H9 (cell line): ENCODE data around the gene RGSL1. TPM values are rescaled to one million over a fixed set of nuclear protein-coding genes. Genes with fewer than 3 reads are reported as not detected.

Experiments
- DNase-seq: peaks from one replicate; pipeline ENCODE4 v3.0.0-alpha.2; 2017
- H2AFZ ChIP-seq: one replicate; pipeline ENCODE4 v1.6.1; 2013; ENCODE audit warnings: mild to moderate bottlenecking, low read length, control low read depth, moderate library complexity
- H2AK5ac ChIP-seq: 2 replicates; pipeline ENCODE4 v1.6.1; 2013; ENCODE audit warnings: low read length, control low read depth, mixed read lengths; ENCODE audit not compliant: insufficient read length
- H2BK120ac ChIP-seq: one replicate; pipeline ENCODE4 v1.6.1; 2013; ENCODE audit warnings: low read depth, mild to moderate bottlenecking, low read length, control low read depth, inconsistent platforms; ENCODE audit not compliant: poor library complexity, severe bottlenecking
- H2BK12ac ChIP-seq: 2 replicates; pipeline ENCODE4 v1.6.1; 2013; ENCODE audit warnings: low read length, control low read depth, mixed read lengths, low read depth; ENCODE audit not compliant: insufficient read length
- H2BK15ac ChIP-seq: 2 replicates; pipeline ENCODE4 v1.6.1; 2013; ENCODE audit warnings: low read depth, low read length, control low read depth
- H2BK20ac ChIP-seq: one replicate; pipeline ENCODE4 v1.6.1; 2013; ENCODE audit warnings: low read depth, mild to moderate bottlenecking, low read length, control low read depth, inconsistent platforms; ENCODE audit not compliant: poor library complexity, severe bottlenecking
- H2BK5ac ChIP-seq: 2 replicates; pipeline ENCODE4 v1.6.1; 2013; ENCODE audit warnings: low read length, control low read depth, mixed read lengths; ENCODE audit not compliant: insufficient read length
- H3K14ac ChIP-seq: 2 replicates; pipeline ENCODE4 v1.6.1; 2013; ENCODE audit warnings: low read length, control low read depth; ENCODE audit not compliant: insufficient read depth
- H3K18ac ChIP-seq: 2 replicates; pipeline ENCODE4 v1.6.1; 2013; ENCODE audit warnings: low read depth, mild to moderate bottlenecking, mixed read lengths, low read length, control low read depth; ENCODE audit not compliant: insufficient read length
- H3K23ac ChIP-seq: 2 replicates; pipeline ENCODE4 v1.6.1; 2013; ENCODE audit warnings: low read length, control low read depth, mixed read lengths, low read depth; ENCODE audit not compliant: insufficient read length
- H3K23me2 ChIP-seq: 2 replicates; pipeline ENCODE4 v1.6.1; 2013; ENCODE audit warnings: low read depth, mild to moderate bottlenecking, mixed read lengths, low read length, control low read depth; ENCODE audit not compliant: insufficient read length, poor library complexity, severe bottlenecking
- H3K27ac ChIP-seq: 2 replicates; pipeline ENCODE4 v1.5.1; 2013; ENCODE audit warnings: low read length, control low read depth, mixed read lengths, low read depth; ENCODE audit not compliant: insufficient read length
- H3K27me3 ChIP-seq: 2 replicates; pipeline ENCODE4 v1.6.1; 2013; ENCODE audit warnings: low read length, control low read depth, inconsistent platforms; ENCODE audit not compliant: insufficient read depth
- H3K4ac ChIP-seq: 2 replicates; pipeline ENCODE4 v1.6.1; 2013; ENCODE audit warnings: low read depth, mild to moderate bottlenecking, control low read depth, inconsistent platforms, low read length, moderate library complexity
- H3K4me1 ChIP-seq: 2 replicates; pipeline ENCODE4 v1.6.1; 2013; ENCODE audit warnings: low read length, control low read depth, inconsistent platforms; ENCODE audit not compliant: insufficient read depth
- H3K4me2 ChIP-seq: 2 replicates; pipeline ENCODE4 v1.6.1; 2013; ENCODE audit warnings: low read length, control low read depth, mixed read lengths; ENCODE audit not compliant: insufficient read length, insufficient read depth
- H3K56ac ChIP-seq: 2 replicates; pipeline ENCODE4 v1.6.1; 2013; ENCODE audit warnings: low read depth, mild to moderate bottlenecking, mixed read lengths, low read length, control low read depth; ENCODE audit not compliant: insufficient read length
- H3K79me1 ChIP-seq: 2 replicates; pipeline ENCODE4 v1.6.1; 2013; ENCODE audit warnings: low read depth, mild to moderate bottlenecking, moderate library complexity, low read length, control low read depth, inconsistent platforms; ENCODE audit not compliant: insufficient read depth, poor library complexity, severe bottlenecking
- H3K79me2 ChIP-seq: 2 replicates; pipeline ENCODE4 v1.6.1; 2013; ENCODE audit warnings: low read length, control low read depth, inconsistent platforms; ENCODE audit not compliant: insufficient read depth
- H3K9ac ChIP-seq: 2 replicates; pipeline ENCODE4 v1.6.1; 2013; ENCODE audit warnings: low read length, control low read depth, mixed read lengths; ENCODE audit not compliant: insufficient read length; ENCODE audit errors: extremely low read depth
- H3K9me3 ChIP-seq: one replicate; pipeline ENCODE4 v1.6.1; 2013; ENCODE audit warnings: low read depth, low read length, inconsistent platforms; ENCODE audit not compliant: control insufficient read depth
- H3T11ph ChIP-seq: one replicate; pipeline ENCODE4 v1.6.1; 2013; ENCODE audit warnings: mild to moderate bottlenecking, low read length, control low read depth, inconsistent platforms
- H4K20me1 ChIP-seq: one replicate; pipeline ENCODE4 v1.6.1; 2013; ENCODE audit not compliant: control insufficient read depth, insufficient read length, insufficient read depth
- H4K5ac ChIP-seq: 2 replicates; pipeline ENCODE4 v1.6.1; 2013; ENCODE audit warnings: low read depth, mild to moderate bottlenecking, mixed read lengths, low read length, control low read depth; ENCODE audit not compliant: insufficient read length
- H4K8ac ChIP-seq: replicated peaks from 2 replicates; pipeline ENCODE4 v1.6.1; 2013; ENCODE audit warnings: low read length, control low read depth, mixed read lengths, low read depth; ENCODE audit not compliant: insufficient read length
- H4K91ac ChIP-seq: 2 replicates; pipeline ENCODE4 v1.6.1; 2013; ENCODE audit warnings: low read depth, mild to moderate bottlenecking, moderate library complexity, mixed read lengths, low read length, control low read depth; ENCODE audit not compliant: insufficient read length
- H3K27ac Mint-ChIP-seq, 3 experiments: 2 replicates in 2 of 3; 3 replicates in 1 of 3; pipeline ENCODE4 v1.8.0; 2020 to 2021; ENCODE audit warnings: mixed read lengths in 3 of 3, mild to moderate bottlenecking in 1 of 3, moderate library complexity in 1 of 3
- H3K27me3 Mint-ChIP-seq: 2 replicates; pipeline ENCODE4 v1.8.0; 2021; ENCODE audit warnings: low read depth, mild to moderate bottlenecking, moderate library complexity, mixed read lengths
- H3K36me3 Mint-ChIP-seq, 3 experiments: 2 replicates in 2 of 3; 3 replicates in 1 of 3; pipeline ENCODE4 v1.8.0; 2020 to 2021; ENCODE audit warnings: low read depth in 3 of 3, mixed read lengths in 3 of 3; ENCODE audit not compliant: insufficient read depth in 1 of 3
- H3K4me1 Mint-ChIP-seq, 2 experiments: 2 replicates each; pipeline ENCODE4 v1.8.0; 2020; ENCODE audit warnings: mixed read lengths in 2 of 2
- H3K4me3 Mint-ChIP-seq, 2 experiments: 2 replicates in 1 of 2; 3 replicates in 1 of 2; pipeline ENCODE4 v1.8.0; 2020 to 2021; ENCODE audit warnings: mild to moderate bottlenecking in 2 of 2, mixed read lengths in 2 of 2, moderate library complexity in 1 of 2
- H3K9me3 Mint-ChIP-seq, 2 experiments: 2 replicates in 1 of 2; 3 replicates in 1 of 2; pipeline ENCODE4 v1.8.0; 2020; ENCODE audit warnings: mild to moderate bottlenecking in 2 of 2, mixed read lengths in 2 of 2, moderate library complexity in 1 of 2
- WGBS: extraction: QIAGEN DNeasy Blood & Tissue Kit; methylation state at CpG from one replicate; pipeline ENCODE4 v1.1.7; 2013; ENCODE audit warnings: missing lambda C conversion rate, low lambda C conversion rate, mixed read lengths; ENCODE audit not compliant: insufficient read length; ENCODE audit errors: extremely low coverage; 5-methylcytosine and 5-hydroxymethylcytosine counted together
- total RNA-seq: library from RNA; stranded (reverse); gene quantifications from 2 replicates; pipeline ENCODE4 v1.2.1, GENCODE V29; 2021
- TF ChIP-seq, protein P1 (sequence below): fragments of 200-600 bp; sonication (generic); conservative IDR thresholded peaks from 3 replicates; pipeline ENCODE4 v1.8.0; 2021; ENCODE audit warnings: antibody characterized with exemption, mild to moderate bottlenecking

The RGSL1 gene
- total RNA-seq, 1 experiment from 2014 or later = not detected

DNA sequence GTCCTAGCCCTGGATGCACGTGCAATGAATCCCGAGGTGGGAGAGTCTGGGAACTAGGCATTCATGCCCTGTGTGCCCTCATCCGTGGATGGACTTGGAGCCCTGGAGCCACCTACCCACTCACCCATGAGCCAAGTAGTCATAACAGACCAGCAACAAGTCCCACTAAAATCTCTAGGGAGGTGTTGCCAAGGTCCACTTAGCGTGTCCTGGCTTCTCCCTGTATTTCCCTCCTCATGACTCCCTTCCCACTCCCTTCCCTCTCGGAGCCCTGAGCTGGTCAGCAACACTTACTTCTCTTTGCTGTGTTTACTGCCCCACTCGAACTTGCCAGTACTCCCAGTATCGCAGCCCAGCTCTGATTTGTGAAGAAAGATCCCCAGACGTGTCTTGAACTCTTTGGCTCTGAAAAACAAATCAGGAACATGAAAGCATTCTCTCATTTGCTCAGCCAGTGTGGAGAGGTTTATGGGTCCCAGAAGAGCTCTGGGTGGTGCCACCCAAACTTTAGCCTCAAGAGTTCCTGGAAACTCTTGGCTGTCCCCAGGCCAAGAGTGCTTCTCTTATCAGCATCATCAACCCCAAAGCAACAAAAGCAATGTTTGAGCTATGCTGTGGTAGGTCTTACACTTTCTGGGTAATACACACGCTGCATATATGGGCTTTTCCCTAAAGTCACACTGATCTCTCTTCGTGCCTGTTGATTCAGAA lies 153.1 kb downstream of the RGSL1 start:
- Mint-ChIP-seq H3K9me3 (peaks cover 0 to 2% of the 10 kb centered on the region in 2 experiments; a peak in 1 of 5 replicates), H3K27ac (no peak overlapping the region), H3K4me1 (peaks cover 12 to 19% of the 10 kb centered on the region in 2 experiments), H3K27me3 (peaks cover 35% of the 10 kb centered on the region), H3K36me3 (peaks cover 0 to 8% (median 2%) of the 10 kb centered on the region in 3 experiments; a peak in 5 of 7 replicates), H3K4me3 (peak overlapping the region in 1 of 2 experiments; percentile 57; a peak in 3 of 5 replicates)
- H2AK5ac ChIP-seq = no peak overlapping the region
- H4K5ac ChIP-seq = no peak overlapping the region
- no peak for DNase-seq
- H3K4me2 ChIP-seq = peak overlapping the region; percentile 69
- H4K8ac ChIP-seq = no peak overlapping the region
- H3K79me2 ChIP-seq = 0 out of 2 replicates have a peak, but pooled peaks cover 2% of the 10 kb centered on the region
- no peak overlapping the region for H3K14ac ChIP-seq
- H3T11ph ChIP-seq = no peak overlapping the region
- no peak overlapping the region for H3K56ac ChIP-seq
- no peak overlapping the region for H2BK5ac ChIP-seq
- no peak overlapping the region for H2BK15ac ChIP-seq
- H2BK20ac ChIP-seq = no peak overlapping the region
- H3K18ac ChIP-seq = no peak overlapping the region
- peaks cover 9% of the 10 kb centered on the region; the same call in 1 of the 2 replicates for H3K27me3 ChIP-seq
- no peak overlapping the region for H2AFZ ChIP-seq
- no peak overlapping the region for H2BK120ac ChIP-seq
- no peak overlapping the region for H4K91ac ChIP-seq
- no peak overlapping the region for H3K9ac ChIP-seq
- no peak overlapping the region for H2BK12ac ChIP-seq
- peaks cover 2% of the 10 kb centered on the region for H3K4me1 ChIP-seq
- no peaks in the 10 kb centered on the region for H4K20me1 ChIP-seq
- H3K4ac ChIP-seq = no peak overlapping the region
- no peaks in the 10 kb centered on the region for H3K9me3 ChIP-seq
- no peaks in the 10 kb centered on the region for H3K79me1 ChIP-seq
- peaks cover 3% of the 10 kb centered on the region for H3K23me2 ChIP-seq
- no CpG with 5 or more reads among the region's 10 CpGs for WGBS
- TF ChIP-seq, protein P1, sequence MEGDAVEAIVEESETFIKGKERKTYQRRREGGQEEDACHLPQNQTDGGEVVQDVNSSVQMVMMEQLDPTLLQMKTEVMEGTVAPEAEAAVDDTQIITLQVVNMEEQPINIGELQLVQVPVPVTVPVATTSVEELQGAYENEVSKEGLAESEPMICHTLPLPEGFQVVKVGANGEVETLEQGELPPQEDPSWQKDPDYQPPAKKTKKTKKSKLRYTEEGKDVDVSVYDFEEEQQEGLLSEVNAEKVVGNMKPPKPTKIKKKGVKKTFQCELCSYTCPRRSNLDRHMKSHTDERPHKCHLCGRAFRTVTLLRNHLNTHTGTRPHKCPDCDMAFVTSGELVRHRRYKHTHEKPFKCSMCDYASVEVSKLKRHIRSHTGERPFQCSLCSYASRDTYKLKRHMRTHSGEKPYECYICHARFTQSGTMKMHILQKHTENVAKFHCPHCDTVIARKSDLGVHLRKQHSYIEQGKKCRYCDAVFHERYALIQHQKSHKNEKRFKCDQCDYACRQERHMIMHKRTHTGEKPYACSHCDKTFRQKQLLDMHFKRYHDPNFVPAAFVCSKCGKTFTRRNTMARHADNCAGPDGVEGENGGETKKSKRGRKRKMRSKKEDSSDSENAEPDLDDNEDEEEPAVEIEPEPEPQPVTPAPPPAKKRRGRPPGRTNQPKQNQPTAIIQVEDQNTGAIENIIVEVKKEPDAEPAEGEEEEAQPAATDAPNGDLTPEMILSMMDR = no peak
- H3K23ac ChIP-seq = no peak overlapping the region
- H3K27ac ChIP-seq = no peak overlapping the region
